Measurements from ENCODE around the gene AIPL1. TPM values are rescaled to one million over a fixed set of nuclear protein-coding genes. Genes with fewer than 3 reads are reported as not detected.

The AIPL1 gene
- total and polyA plus RNA-seq, 2 of the 4 experiments (the other 2 are of a cell fraction) = not detected

GRCh38 chr17:6461792-6462524 lies 27.0 kb upstream of the AIPL1 start:
- Histone ChIP-seq H3K4me1 (ENCODE audit: control insufficient read depth, insufficient read depth, low read length) (peaks cover 7% of the 10 kb centered on the region), H2AFZ (replicated peaks; ENCODE audit: low read length, poor library complexity) (no peak overlapping the region), H2BK15ac (ENCODE audit: low read depth, low read length) (no peak overlapping the region), H3K14ac (replicated peaks; ENCODE audit: low read depth, low read length) (no peak overlapping the region), H4K8ac (ENCODE audit: low read depth in 2 of 2, low read length in 2 of 2) (no peak overlapping the region), H3K9me3 (ENCODE audit: control insufficient read depth, insufficient read depth, low read length) (no peaks in the 10 kb centered on the region; the same call in 1 of the 2 replicates), H3K9me1 (ENCODE audit: insufficient read depth, low read length) (peaks cover 5% of the 10 kb centered on the region; the same call in 1 of the 2 replicates), H3K27ac (ENCODE audit: insufficient read depth, low read length) (no peak overlapping the region), H4K20me1 (ENCODE audit: insufficient read depth, low read length) (no peaks in the 10 kb centered on the region), H4K5ac (ENCODE audit: low read depth, low read length) (no peak overlapping the region), H3K18ac (ENCODE audit: low read depth, low read length) (no peak overlapping the region), H4K91ac (ENCODE audit: insufficient read depth, low read depth, low read length) (no peak overlapping the region), H3K27me3 (ENCODE audit: control insufficient read depth, insufficient read depth, low read length) (no peaks in the 10 kb centered on the region), H2AK5ac (ENCODE audit: low read depth, low read length) (no peak overlapping the region), H3K4me2 (ENCODE audit: low read depth, low read length) (no peak overlapping the region), H3K9ac (ENCODE audit: low read depth, low read length) (no peak overlapping the region), H3K79me1 (ENCODE audit: low read depth in 1 of 2, low read length in 2 of 2) (no peaks in the 10 kb centered on the region), H2BK20ac (ENCODE audit: low read depth, low read length) (no peak overlapping the region), H3K4me3 (ENCODE audit: insufficient read depth, low read depth, low read length) (no peak overlapping the region), H2BK120ac (ENCODE audit: low read depth, low read length) (no peak overlapping the region), H3K56ac (ENCODE audit: extremely low read depth, insufficient read depth, low read length) (no peak overlapping the region), H2BK5ac (ENCODE audit: low read depth, low read length, poor library complexity, severe bottlenecking) (no peak overlapping the region), H3K36me3 (ENCODE audit: control insufficient read depth, insufficient read depth, low read length) (no peaks in the 10 kb centered on the region), H3K4ac (ENCODE audit: low read depth, low read length) (no peak overlapping the region), H2AK9ac (replicated peaks; ENCODE audit: low read depth, low read length, poor library complexity) (no peak overlapping the region), H3K23ac (ENCODE audit: low read depth, low read length) (no peak overlapping the region)
- no TSS peak for BruUV-seq (replicated peaks)
- ChIA-PET POLR2A (ENCODE audit: unreplicated experiment) (no interaction called here), CTCF (no interaction called here)
- no peak for ATAC-seq (ENCODE audit: low read depth)
- intact Hi-C loops (cut with micrococcal nuclease) = no loop called here
- dilution Hi-C loops (cut with HindIII; ENCODE audit: low sequenced_read_pairs, unreplicated experiment) = no loop called here
- no peak for DNase-seq
- WGBS, 2 experiments (ENCODE audit: extremely low coverage in 2 of 2, insufficient read length in 1 of 2) = 100% methylated on average over 1 of the region's 10 CpGs; no CpG with 5 or more reads in 1 of the 2 experiments
- no peak for TF ChIP-seq MXI1 (IDR thresholded peaks at IDR 0.05; ENCODE audit: borderline replicate concordance, low read depth, low read length)
- no peak for TF ChIP-seq MAFK (IDR thresholded peaks at IDR 0.05; ENCODE audit: low read depth, low read length)
- no peak for TF ChIP-seq CEBPB (IDR thresholded peaks at IDR 0.05; ENCODE audit: low read depth, low read length)
- TF ChIP-seq RFX5 (IDR thresholded peaks at IDR 0.05; ENCODE audit: low read depth, low read length) = no peak
- no peak for TF ChIP-seq SMC3 (IDR thresholded peaks at IDR 0.05; ENCODE audit: low read depth, low read length)
- no peak for TF ChIP-seq BHLHE40 (IDR thresholded peaks at IDR 0.05; ENCODE audit: low read depth, low read length)
- TF ChIP-seq, protein P1, sequence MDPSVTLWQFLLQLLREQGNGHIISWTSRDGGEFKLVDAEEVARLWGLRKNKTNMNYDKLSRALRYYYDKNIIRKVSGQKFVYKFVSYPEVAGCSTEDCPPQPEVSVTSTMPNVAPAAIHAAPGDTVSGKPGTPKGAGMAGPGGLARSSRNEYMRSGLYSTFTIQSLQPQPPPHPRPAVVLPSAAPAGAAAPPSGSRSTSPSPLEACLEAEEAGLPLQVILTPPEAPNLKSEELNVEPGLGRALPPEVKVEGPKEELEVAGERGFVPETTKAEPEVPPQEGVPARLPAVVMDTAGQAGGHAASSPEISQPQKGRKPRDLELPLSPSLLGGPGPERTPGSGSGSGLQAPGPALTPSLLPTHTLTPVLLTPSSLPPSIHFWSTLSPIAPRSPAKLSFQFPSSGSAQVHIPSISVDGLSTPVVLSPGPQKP (IDR thresholded peaks at IDR 0.05; ENCODE audit: borderline replicate concordance, low read depth, low read length) = no peak
- TF ChIP-seq CHD1 (IDR thresholded peaks at IDR 0.05; ENCODE audit: low read depth, low read length) = no peak
- no peak for TF ChIP-seq FOS (IDR thresholded peaks at IDR 0.05; ENCODE audit: low read depth, low read length)
- no peak for TF ChIP-seq RAD21 (IDR thresholded peaks at IDR 0.05; ENCODE audit: low read length)
- in situ Hi-C loops (cut with MboI; ENCODE audit: low sequenced_read_pairs) = no loop called here
